IPS-20b (cell line): ENCODE data around the gene BRSK2.
"Not testable (repeated sequence)": the region's sequence is repeated elsewhere in the genome, so short reads cannot be mapped to it uniquely, and the experiment has no call there.

Experiments
- H3K27ac ChIP-seq: one replicate; pipeline ENCODE4 v1.5.1; 2013; ENCODE audit warnings: low read length
- H3K27me3 ChIP-seq: 2 replicates; pipeline ENCODE4 v1.6.1; 2013; ENCODE audit warnings: mild to moderate bottlenecking, low read length, inconsistent platforms; ENCODE audit not compliant: insufficient read depth
- H3K36me3 ChIP-seq: 2 replicates; pipeline ENCODE4 v1.6.1; 2013; ENCODE audit warnings: low read depth, mild to moderate bottlenecking, inconsistent platforms, low read length, moderate library complexity; ENCODE audit not compliant: insufficient read depth
- H3K4me1 ChIP-seq: 2 replicates; pipeline ENCODE4 v1.6.1; 2013; ENCODE audit warnings: mild to moderate bottlenecking, control low read depth, inconsistent platforms, low read length, moderate library complexity; ENCODE audit not compliant: insufficient read depth
- H3K4me3 ChIP-seq: 2 replicates; pipeline ENCODE4 v1.5.1; 2013; ENCODE audit warnings: mild to moderate bottlenecking, low read length, inconsistent platforms
- H3K9ac ChIP-seq: 2 replicates; pipeline ENCODE4 v1.6.1; 2013; ENCODE audit warnings: low read depth, mild to moderate bottlenecking, inconsistent platforms, low read length, moderate library complexity
- H3K9me3 ChIP-seq: 2 replicates; pipeline ENCODE4 v1.6.1; 2013; ENCODE audit warnings: mild to moderate bottlenecking, low read depth, low read length, inconsistent platforms; ENCODE audit not compliant: insufficient read depth

BRSK2 gene

DNA sequence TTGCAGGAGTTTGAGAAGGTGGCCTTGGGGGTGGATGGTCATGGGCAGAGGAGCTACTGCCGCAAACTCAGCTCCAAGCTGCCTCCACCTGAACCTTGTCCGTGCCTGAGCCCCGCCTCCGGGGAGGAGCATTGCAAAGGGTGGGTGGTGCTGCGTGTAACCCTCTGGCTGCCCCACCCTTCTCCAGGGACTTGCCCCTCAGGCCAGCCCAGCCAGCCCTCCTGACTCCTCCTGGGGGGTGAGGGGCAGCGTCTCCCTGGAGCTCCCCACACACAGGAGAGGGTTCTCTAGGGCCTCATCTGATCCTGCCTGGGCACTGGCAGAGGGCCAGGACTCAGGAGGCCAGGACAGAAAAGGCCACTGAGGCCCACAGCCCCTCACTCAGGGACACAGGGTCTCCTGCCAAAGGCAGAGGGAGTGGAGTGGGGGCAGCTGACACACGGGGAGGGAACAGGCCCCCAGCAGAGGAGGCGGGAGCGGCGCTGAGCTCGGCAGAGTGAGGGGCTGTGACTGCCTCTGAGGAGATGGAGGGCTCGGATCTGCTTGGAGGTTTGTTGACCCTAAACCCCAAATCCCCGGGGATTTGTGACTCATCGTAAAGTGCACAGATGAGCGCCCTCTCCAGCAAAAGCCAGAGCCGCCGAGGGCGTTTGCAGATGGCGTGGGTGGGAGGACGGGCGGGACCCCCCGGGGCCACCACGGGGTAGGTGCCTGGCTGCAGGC, 12.8 kb downstream of the BRSK2 start:
- Histone ChIP-seq H3K9me3 (no peaks in the 10 kb centered on the region), H3K9ac (no peak overlapping the region), H3K4me1 (no peaks in the 10 kb centered on the region), H3K4me3 (no peak overlapping the region), H3K27me3 (no peaks in the 10 kb centered on the region), H3K27ac (no peak overlapping the region), H3K36me3 (no peaks in the 10 kb centered on the region)

DNA sequence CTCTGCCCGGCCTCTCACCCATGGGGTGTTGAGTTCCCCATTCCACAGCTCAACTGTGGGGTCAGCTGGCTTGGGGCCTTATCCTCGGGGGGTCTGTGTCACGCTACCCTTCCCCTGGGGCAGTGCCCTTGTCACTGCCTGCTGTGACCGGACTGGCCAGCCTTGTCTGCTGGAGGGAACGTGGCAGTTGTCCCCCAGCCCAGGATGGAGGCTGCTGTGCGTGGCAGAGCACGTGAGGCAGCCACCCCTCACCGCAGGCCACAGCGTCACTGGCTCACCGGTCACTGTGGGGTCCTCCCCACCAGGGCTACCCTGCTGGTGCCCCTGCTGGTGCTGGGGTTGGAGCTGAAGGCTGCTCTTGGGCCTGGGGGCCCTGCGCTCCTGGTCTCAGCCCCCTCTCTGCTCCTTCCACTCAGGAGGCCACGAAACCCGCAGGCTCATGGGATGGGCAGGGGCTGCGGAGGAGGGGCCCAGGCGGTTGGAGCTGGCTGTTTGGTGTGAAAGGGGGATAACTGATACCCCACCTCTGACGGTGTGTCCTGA, 13.4 kb downstream of the BRSK2 start:
- Histone ChIP-seq H3K9me3 (no peaks in the 10 kb centered on the region), H3K36me3 (no peaks in the 10 kb centered on the region), H3K27me3 (no peaks in the 10 kb centered on the region), H3K27ac (no peak overlapping the region), H3K4me3 (no peak overlapping the region), H3K4me1 (no peaks in the 10 kb centered on the region), H3K9ac (no peak overlapping the region)

DNA sequence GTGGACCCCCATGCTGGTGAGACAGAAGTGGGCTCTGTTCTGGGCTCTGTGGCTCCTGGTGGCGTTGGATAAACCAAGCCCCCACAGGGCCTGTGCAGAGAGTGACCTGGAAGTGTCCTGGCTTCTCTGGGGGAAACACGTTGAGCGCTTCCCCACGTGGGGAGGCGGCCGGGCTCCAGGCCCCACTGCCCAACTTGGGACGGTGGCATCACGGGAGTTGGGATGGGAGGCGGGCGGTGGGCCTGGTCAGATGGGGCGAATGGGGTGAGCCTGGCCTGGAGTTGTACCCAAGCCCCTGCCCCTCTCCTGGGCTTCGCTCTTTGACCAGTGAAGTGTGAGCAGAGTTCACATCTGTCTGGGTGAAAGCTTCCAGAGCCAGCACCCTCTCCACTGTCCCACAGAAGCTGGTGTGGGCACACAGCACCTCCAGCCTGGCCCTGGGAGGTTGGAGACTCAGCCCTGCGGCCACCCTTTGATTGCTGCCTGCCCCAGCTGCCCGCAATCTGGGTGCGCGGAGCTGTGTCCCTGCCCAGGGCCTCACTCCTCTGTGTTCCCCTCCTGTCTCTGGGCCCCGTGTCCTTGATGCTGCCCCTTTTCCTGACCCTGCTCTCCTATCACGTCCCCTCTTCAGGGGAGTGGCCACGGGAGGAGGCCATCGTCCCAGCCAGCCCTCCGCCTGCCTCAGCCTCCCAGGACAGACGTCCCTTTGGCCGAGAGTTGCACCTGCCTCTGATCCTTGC, 14.2 kb downstream of the BRSK2 start:
- Histone ChIP-seq H3K36me3 (no peaks in the 10 kb centered on the region), H3K9ac (no peak overlapping the region), H3K4me3 (no peak overlapping the region), H3K27me3 (no peaks in the 10 kb centered on the region), H3K27ac (no peak overlapping the region), H3K9me3 (no peaks in the 10 kb centered on the region), H3K4me1 (no peaks in the 10 kb centered on the region)

DNA sequence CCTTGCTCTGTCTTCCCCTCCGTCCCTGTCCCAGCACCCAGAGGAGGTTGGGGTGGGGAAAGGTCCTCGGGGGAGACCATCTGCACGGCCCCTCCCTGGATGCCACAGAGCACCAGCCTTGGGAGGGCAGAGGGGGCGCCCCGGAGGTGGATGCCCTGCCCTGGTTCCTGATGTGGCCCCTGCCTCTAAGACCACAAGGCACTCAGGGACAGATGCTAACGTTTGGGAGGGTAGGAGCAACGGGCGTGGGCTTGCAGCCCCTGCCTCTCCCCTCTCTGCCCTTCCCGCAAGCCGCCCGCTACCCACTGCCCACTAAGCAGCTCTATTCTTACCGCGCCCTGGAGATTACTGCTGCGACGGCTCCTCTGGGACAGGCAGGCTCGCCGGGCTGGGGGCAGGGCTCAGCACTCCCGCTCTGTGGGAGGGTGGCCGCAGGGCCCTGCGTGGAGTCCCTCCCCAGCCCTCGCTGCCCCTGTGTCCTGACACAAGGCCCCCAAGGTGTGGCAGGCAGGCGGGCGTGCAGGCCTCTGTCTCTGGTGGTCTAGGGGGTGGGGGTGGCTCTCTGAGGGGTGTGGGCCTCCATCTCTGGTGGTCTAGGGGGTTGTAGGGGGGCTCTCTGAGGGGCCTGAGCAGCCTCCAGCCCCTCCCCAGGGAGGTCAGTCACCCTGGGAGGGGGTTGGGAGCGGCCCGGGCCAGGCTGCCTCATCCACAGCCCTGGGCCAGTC, 14.9 kb downstream of the BRSK2 start:
- no peak overlapping the region for H3K9ac ChIP-seq
- no peaks in the 10 kb centered on the region for H3K27me3 ChIP-seq
- H3K9me3 ChIP-seq, result no peaks in the 10 kb centered on the region
- H3K27ac ChIP-seq, result no peak overlapping the region
- H3K4me1 ChIP-seq, result no peaks in the 10 kb centered on the region
- no peak overlapping the region for H3K4me3 ChIP-seq
- no peaks in the 10 kb centered on the region for H3K36me3 ChIP-seq

DNA sequence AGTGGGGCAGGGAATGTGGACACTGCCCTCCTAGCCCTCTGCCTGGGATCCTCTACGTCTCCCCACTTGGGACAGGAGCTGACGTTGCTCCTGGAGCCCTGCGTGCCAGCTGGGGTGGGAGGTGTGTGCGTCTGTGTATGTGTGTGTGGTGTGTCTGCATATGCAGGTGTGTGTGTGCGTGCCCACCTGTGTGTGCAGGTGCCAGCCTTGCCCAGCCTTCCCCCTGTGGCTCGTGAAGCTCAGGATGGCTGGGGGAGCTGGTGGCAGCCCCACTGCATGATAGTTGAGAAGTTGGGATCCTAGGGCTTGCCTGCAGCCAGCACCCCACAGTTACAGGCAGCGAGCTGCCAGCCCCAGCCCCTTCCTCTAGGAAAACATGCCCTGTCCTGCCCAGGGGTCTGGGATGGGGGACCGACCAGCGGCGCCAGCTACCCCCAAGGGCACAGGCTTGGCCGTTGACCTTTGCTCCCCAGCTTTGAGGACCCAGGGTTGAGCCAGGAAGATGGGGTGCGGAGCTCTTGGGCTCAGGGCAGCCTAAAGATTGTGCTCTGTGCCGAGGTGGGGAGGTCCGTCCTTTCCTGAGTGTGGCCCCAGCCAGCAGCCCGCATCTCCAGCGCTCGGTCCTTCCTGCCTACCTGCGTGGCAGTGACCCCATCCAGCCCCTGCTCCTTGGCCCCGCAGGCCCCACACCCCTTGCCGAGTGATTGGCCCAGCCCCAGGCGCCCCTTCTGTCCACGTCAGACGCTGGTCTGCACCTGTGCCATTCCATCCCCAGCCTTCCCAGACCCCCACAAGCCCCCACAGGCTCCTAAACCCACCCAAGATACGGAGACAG, 15.7 kb downstream of the BRSK2 start:
- H3K27ac ChIP-seq, result no peak overlapping the region
- H3K27me3 ChIP-seq, result no peaks in the 10 kb centered on the region
- no peaks in the 10 kb centered on the region for H3K4me1 ChIP-seq
- no peaks in the 10 kb centered on the region for H3K36me3 ChIP-seq
- H3K9me3 ChIP-seq, result no peaks in the 10 kb centered on the region
- H3K4me3 ChIP-seq, result no peak overlapping the region
- H3K9ac ChIP-seq, result no peak overlapping the region

DNA sequence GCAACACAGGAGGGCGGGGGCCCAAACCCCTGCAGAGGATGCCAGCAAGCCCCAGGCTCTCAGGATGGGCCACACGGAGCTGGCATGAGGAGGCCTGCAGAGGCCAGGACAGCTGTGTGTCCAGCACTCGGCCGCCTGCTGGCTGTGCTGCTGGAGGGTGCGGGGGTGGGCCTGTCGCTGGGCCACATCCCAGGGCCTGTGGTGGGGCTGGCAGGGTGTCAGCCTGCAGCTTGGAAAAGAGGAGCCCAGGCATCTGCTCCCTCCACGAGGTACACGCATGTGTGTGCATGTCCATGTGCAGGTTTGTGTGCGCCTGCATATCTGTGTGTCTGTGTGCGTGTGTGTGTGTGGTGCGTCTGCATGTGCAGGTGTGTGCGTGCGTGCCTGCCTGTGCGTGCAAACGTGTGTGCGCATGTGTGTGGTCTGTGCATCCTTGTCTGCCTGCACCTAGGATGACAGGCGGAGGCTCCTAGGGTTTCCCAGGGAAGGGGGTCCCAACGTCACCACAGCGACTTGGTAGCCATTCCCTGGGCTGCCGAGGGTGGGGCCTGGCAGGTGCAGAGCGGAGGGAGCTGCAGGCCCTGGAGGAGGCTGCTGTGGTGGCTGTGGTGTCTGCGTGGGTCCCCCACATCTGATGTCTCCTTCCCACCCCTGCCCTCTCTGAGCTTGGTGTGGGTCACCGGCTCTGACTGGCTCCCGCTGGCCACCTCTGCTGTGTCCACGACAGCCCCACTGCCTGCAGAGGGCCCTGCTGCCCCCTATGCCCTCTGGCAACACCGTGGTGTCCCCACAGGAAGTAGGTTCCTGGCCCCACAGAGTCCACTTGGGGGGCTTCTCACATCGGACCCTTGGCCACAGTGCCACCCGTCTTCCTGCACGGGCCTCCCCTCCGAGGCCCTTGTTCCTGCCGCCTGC, 17.1 kb downstream of the BRSK2 start:
- no peaks in the 10 kb centered on the region for H3K36me3 ChIP-seq
- no peaks in the 10 kb centered on the region for H3K9me3 ChIP-seq
- no peak overlapping the region for H3K27ac ChIP-seq
- no peak overlapping the region for H3K9ac ChIP-seq
- H3K4me3 ChIP-seq, result no peak overlapping the region
- no peaks in the 10 kb centered on the region for H3K4me1 ChIP-seq
- no peaks in the 10 kb centered on the region for H3K27me3 ChIP-seq

DNA sequence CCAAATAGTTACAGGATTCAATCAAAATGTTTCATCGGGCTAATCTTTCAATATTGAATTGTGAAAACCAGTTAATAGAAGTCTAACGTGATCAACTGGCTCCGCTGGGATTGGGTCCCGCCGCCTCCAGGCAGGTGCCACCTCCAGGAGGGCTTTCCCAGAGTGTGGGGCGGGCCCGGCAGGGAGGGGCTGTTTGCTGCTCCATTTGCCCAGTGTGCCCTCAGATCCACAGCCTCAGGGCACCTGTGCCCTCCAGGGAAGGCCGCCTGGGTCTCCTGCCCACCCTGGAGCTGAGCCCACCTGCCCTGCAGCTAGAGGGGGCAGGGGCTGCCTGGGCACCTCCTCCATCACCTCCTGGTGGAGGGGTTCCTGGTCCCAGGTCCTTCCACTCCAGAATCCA, 17.9 kb downstream of the BRSK2 start:
- no peak overlapping the region for H3K27ac ChIP-seq
- H3K36me3 ChIP-seq, result no peaks in the 10 kb centered on the region
- H3K4me3 ChIP-seq, result no peak overlapping the region
- no peaks in the 10 kb centered on the region for H3K27me3 ChIP-seq
- H3K4me1 ChIP-seq, result no peaks in the 10 kb centered on the region
- no peak overlapping the region for H3K9ac ChIP-seq
- no peaks in the 10 kb centered on the region; the same call in 1 of the 2 replicates for H3K9me3 ChIP-seq

DNA sequence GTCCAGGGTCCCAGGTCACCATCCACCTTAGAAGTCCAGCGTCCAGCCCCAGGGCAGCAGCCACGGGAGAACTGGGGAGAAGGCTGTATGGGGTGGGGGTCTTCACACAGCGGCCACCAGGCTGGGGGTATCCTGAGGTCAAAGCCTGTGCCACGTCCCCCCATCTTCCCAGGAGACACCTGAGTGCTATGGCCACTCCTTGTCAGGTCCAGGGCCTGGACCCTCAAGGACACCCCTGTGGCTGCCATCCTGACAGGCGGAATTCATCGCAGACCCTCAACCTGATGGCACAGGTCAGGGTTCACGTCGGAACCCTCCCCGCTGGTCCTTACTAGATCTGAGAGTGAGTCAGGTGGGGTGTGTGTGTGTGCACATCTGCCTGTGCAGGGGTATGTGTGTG, 18.6 kb downstream of the BRSK2 start:
- Histone ChIP-seq H3K27me3 (no peaks in the 10 kb centered on the region), H3K9ac (no peak overlapping the region), H3K36me3 (no peaks in the 10 kb centered on the region), H3K4me3 (no peak overlapping the region), H3K9me3 (peaks cover 2% of the 10 kb centered on the region; the same call in 1 of the 2 replicates), H3K4me1 (no peaks in the 10 kb centered on the region), H3K27ac (no peak overlapping the region)

DNA sequence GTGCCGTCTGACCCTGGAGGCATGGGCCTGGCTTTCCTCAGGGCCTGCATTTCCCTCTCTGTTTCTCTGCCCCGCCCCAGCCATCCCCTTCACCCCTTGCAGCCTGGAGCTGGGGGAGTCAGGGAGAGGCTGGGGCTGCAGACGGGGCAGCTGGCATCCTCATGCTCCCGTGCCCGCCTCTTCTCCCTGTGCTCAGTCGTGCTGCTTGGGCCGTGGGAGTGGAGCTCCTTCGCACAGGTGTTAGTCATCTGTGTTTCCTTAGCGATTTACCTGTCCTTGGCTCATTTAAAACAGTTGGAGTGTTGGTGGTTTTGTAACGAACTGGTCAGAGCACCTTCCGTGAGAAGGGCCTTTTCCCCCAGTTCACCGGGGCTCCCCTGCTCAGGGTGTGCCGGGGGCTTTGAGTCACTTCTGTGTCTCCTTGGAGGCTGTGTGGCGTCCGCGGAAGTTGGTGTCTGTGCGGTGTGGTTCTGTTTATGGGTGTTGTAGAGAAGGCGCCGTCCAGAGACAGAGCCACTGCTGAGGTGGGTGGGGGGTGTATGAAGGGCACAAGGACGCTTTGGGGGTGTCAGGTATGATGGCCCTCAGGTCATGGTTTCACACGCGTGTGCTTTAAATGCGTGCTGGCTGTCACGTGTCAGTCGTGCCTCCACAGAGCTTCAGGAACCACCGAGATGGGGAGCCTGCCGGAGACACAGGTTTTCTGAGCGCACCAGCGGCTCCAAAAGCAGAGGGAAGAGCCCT, 19.5 kb downstream of the BRSK2 start:
- Histone ChIP-seq H3K9me3 (peaks cover 10% of the 10 kb centered on the region), H3K27me3 (no peaks in the 10 kb centered on the region), H3K9ac (no peak overlapping the region), H3K4me1 (no peaks in the 10 kb centered on the region), H3K4me3 (no peak overlapping the region), H3K36me3 (no peaks in the 10 kb centered on the region), H3K27ac (no peak overlapping the region)

DNA sequence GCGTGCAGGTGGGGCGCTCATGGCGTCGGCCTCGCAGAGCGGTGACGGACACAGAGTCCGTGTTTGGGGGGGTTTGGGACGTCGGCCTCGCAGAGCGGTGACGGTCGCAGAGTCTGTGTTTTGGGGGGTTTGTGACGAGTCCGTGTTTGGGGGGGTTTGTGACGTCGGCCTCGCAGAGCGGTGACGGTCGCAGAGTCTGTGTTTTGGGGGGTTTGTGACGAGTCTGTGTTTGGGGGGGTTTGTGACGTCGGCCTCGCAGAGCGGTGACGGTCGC, 20.1 kb downstream of the BRSK2 start:
- H3K9me3 ChIP-seq, result peaks cover 15% of the 10 kb centered on the region
- not testable (repeated sequence) for H3K36me3 ChIP-seq, H3K27me3 ChIP-seq, H3K4me3 ChIP-seq, H3K27ac ChIP-seq, H3K4me1 ChIP-seq, H3K9ac ChIP-seq
